Measurements from ENCODE around the gene CA7.
"Not testable (repeated sequence)": the region's sequence is repeated elsewhere in the genome, so short reads cannot be mapped to it uniquely, and the experiment has no call there.

Gene CA7

GRCh38 chr16:66847533-66848067, 3.4 kb downstream of the CA7 start:
- no peak for DNase-seq

- no peak for DNase-seq
Measured at GRCh38 chr16:66848172-66848571, 4.0 kb downstream of the CA7 start.

- no peak for DNase-seq
Measured at GRCh38 chr16:66849021-66849420, 4.8 kb downstream of the CA7 start.

GRCh38 chr16:66849549-66849948, 5.3 kb downstream of the CA7 start:
- DNase-seq, result no peak

GRCh38 chr16:66850115-66850815, 6.1 kb downstream of the CA7 start:
- no peak for DNase-seq

GRCh38 chr16:66851166-66851964, 7.2 kb downstream of the CA7 start:
- no peak for DNase-seq

- no peak for DNase-seq
Measured at GRCh38 chr16:66853261-66854139, 9.3 kb downstream of the CA7 start.

- no peak for DNase-seq
Measured at GRCh38 chr16:66856184-66856730, 12.0 kb downstream of the CA7 start.

- no peak for DNase-seq
Measured at GRCh38 chr16:66856801-66857200, 12.6 kb downstream of the CA7 start.

GRCh38 chr16:66857437-66857836, 13.2 kb downstream of the CA7 start:
- no peak for DNase-seq

GRCh38 chr16:66858740-66859396, 14.7 kb downstream of the CA7 start:
- DNase-seq, result no peak

- DNase-seq, result no peak
Measured at GRCh38 chr16:66859397-66860068, 15.3 kb downstream of the CA7 start.

- DNase-seq, result no peak
Measured at GRCh38 chr16:66862023-66862520, 17.9 kb downstream of the CA7 start.

- no peak for DNase-seq
Measured at GRCh38 chr16:66863707-66864106, 19.5 kb downstream of the CA7 start.

- no peak for DNase-seq
Measured at GRCh38 chr16:66869424-66869823, 25.2 kb downstream of the CA7 start.

GRCh38 chr16:66871363-66871762, 27.1 kb downstream of the CA7 start:
- DNase-seq, result not testable (repeated sequence)

- no peak for DNase-seq
Measured at GRCh38 chr16:66871840-66872239, 27.6 kb downstream of the CA7 start.

GRCh38 chr16:66872559-66872942, 28.3 kb downstream of the CA7 start:
- DNase-seq, result no peak

- peak; percentile 87 for DNase-seq
Measured at GRCh38 chr16:66872943-66873684, 28.9 kb downstream of the CA7 start.

GRCh38 chr16:66873685-66874055, 29.5 kb downstream of the CA7 start:
- no peak for DNase-seq
